ENCODE measurements around the gene TLE5.

- no peak for TF ChIP-seq RREB1 (CRISPR knock-in tag; IDR thresholded peaks at IDR 0.05)
- no peak for TF ChIP-seq ATF1 (CRISPR knock-in tag; IDR thresholded peaks at IDR 0.05)
- no peak for TF ChIP-seq ATF1 (tag; IDR thresholded peaks at IDR 0.05)
- TF ChIP-seq TCF7L2 (IDR thresholded peaks at IDR 0.05; ENCODE audit: low read depth, low read length): no peak
- no peak for TF ChIP-seq CTCF (IDR thresholded peaks at IDR 0.05 in 2 of 3, conservative IDR thresholded peaks at IDR 0.05 in 1 of 3; ENCODE audit: insufficient read depth in 2 of 3, low read depth in 1 of 3, low read length in 3 of 3)
- TF ChIP-seq ZKSCAN3 (CRISPR knock-in tag; IDR thresholded peaks at IDR 0.05): no peak
- no peak for TF ChIP-seq TAF1 (IDR thresholded peaks at IDR 0.05; ENCODE audit: control insufficient read depth, extremely low read depth, insufficient read depth, low read length, severe bottlenecking)
- no peak for TF ChIP-seq TAF7 (tag; IDR thresholded peaks at IDR 0.05)
- TF ChIP-seq, protein P1, sequence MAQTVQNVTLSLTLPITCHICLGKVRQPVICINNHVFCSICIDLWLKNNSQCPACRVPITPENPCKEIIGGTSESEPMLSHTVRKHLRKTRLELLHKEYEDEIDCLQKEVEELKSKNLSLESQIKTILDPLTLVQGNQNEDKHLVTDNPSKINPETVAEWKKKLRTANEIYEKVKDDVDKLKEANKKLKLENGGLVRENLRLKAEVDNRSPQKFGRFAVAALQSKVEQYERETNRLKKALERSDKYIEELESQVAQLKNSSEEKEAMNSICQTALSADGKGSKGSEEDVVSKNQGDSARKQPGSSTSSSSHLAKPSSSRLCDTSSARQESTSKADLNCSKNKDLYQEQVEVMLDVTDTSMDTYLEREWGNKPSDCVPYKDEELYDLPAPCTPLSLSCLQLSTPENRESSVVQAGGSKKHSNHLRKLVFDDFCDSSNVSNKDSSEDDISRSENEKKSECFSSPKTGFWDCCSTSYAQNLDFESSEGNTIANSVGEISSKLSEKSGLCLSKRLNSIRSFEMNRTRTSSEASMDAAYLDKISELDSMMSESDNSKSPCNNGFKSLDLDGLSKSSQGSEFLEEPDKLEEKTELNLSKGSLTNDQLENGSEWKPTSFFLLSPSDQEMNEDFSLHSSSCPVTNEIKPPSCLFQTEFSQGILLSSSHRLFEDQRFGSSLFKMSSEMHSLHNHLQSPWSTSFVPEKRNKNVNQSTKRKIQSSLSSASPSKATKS (CRISPR knock-in tag; IDR thresholded peaks at IDR 0.05): no peak
Measured at GRCh38 chr19:3005345-3005744, 57.0 kb downstream of the TLE5 start.

Data from K562 (cell line).